ENCODE measurements around the gene ZNF433. TPM values are rescaled to one million over a fixed set of nuclear protein-coding genes. Genes with fewer than 3 reads are reported as not detected.

The ZNF433 gene
- total RNA-seq, 3 donors from 2014 or later (not counting 1 experiment from before 2014, with no cell fraction given) = 3.4 to 9.0 (median 3.9) TPM

- no peaks in the 10 kb centered on the region for H3K36me3 ChIP-seq (ENCODE audit: control insufficient read depth, insufficient read depth, low read length)
- peaks cover 7% of the 10 kb centered on the region for H3K4me1 ChIP-seq (ENCODE audit: control insufficient read depth, insufficient read depth, low read length)
- Mint-ChIP-seq H3K36me3 (no peaks in the 10 kb centered on the region), H3K4me3 (no peak overlapping the region), H3K4me1 (peaks cover 12 to 13% of the 10 kb centered on the region in 2 donors), H3K27me3 (ENCODE audit: low read depth in 2 of 2) (no peaks in the 10 kb centered on the region), H3K9me3 (no peaks in the 10 kb centered on the region), H3K27ac (no peak overlapping the region)
- H3K27me3 ChIP-seq (ENCODE audit: control insufficient read depth, insufficient read depth, low read length) = no peaks in the 10 kb centered on the region
- no peak for TF ChIP-seq CTCF (IDR thresholded peaks at IDR 0.05)
- no peak for DNase-seq
- intact Hi-C loops (cut with micrococcal nuclease) = no loop called here
- no peak overlapping the region for H3K4me3 ChIP-seq (ENCODE audit: low read length)
- no peak overlapping the region for H3K27ac ChIP-seq (ENCODE audit: low read length)
- WGBS (ENCODE audit: insufficient coverage) = no CpG with 5 or more reads among the region's 1 CpG
- no peaks in the 10 kb centered on the region for H3K9me3 ChIP-seq (ENCODE audit: control insufficient read depth, insufficient read depth, low read length)
- no peak for ATAC-seq
These were observed 65.3 kb downstream of the ZNF433 start for GRCh38 chr19:11970174-11970573.

DNA sequence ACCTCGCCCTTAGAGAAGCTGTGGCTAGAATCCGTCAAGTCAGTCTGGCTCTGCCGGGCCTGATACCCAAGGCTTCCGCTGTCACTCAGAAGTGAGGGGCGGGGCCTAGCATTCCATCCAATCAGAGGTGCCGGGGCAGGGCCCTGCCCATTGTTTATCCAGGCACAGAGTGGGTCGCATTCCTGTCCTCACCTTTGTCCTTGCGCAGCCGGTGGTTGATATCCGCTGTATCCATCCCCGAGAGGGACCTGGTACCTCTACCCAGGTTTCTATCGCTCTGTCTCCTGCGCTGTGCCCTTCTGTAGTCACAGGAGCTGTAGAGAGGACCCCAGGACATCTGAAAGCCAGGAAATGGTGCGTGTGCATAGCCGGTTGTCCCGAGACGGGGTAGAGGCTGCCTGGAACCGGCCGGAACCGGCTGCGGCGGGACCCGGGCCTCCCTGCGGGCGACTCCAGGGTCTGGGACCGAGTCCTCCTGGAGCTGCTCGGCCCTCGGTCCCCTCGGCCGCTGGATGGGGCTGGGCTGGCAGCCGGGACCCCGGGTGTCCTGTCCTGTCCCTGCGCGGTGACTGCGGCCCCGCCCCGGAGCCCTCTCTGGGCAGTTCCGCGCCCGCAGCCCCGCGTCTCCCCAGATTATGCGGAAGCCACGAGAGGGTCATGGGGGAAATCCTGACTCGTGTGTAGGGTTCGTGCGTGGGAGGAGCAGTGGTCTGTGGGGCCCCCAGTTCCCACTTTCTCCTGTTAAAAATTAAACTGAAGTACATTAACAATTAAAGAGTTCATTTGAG is 70.4 kb downstream of the ZNF433 start, which contains the start of gene ZNF763:
Gene ZNF763, plus strand, starts transcription at position 183 of the 788 bp plus-strand sequence. Its CDS starts 169 bp downstream, at position 352.
- peak within 1 kb of the TSS; percentile 90 for H3K4me3 Mint-ChIP-seq
- H3K36me3 ChIP-seq (ENCODE audit: control insufficient read depth, insufficient read depth, low read length) = no peaks in the 10 kb centered on the region
- peak within 1 kb of the TSS; percentile 95 for H3K27ac Mint-ChIP-seq
- H3K9me3 ChIP-seq (ENCODE audit: control insufficient read depth, insufficient read depth, low read length) = no peaks in the 10 kb centered on the region
- ATAC-seq (peak; percentile 89 to 94 (median 90)), DNase-seq (peak; percentile 90 to 92)
- peaks cover 18% of the 10 kb centered on the region for H3K4me1 ChIP-seq (ENCODE audit: control insufficient read depth, insufficient read depth, low read length)
- H3K4me3 ChIP-seq (ENCODE audit: low read length) = peak within 1 kb of the TSS; percentile 86
- H3K4me1 Mint-ChIP-seq = peaks cover 22 to 28% of the 10 kb centered on the region in 2 donors
- TF ChIP-seq CTCF (IDR thresholded peaks at IDR 0.05) = no peak
- H3K9me3 Mint-ChIP-seq = no peaks in the 10 kb centered on the region
- no peaks in the 10 kb centered on the region for H3K27me3 ChIP-seq (ENCODE audit: control insufficient read depth, insufficient read depth, low read length)
- under 1% methylated on average over 47 of the region's 47 CpGs for WGBS (ENCODE audit: insufficient coverage)
- H3K36me3 Mint-ChIP-seq = no peaks in the 10 kb centered on the region
- H3K27ac ChIP-seq (ENCODE audit: low read length) = peak within 1 kb of the TSS; percentile 91
- intact Hi-C loops (cut with micrococcal nuclease) = loop anchor here (1.0 to 5.0 kb wide), 4 partner anchors 23 to 176 kb away; partner anchors contain the start of gene ZNF700
- H3K27me3 Mint-ChIP-seq (ENCODE audit: low read depth in 2 of 2) = no peaks in the 10 kb centered on the region

Other genes with a start within 250 kb of the ZNF433 start
- 1 to 10 TPM; 1.9 to 3.8 (median 3.7) TPM for gene ZNF491, start 237.2 kb downstream of the ZNF433 start, total RNA-seq
- gene ZNF440, start 221.4 kb downstream of the ZNF433 start, total RNA-seq = 10 to 100 TPM; 21.8 to 37.4 (median 26.6) TPM
- 10 to 100 TPM in 2 of 3 donors, 1 to 10 TPM in 1; 9.6 to 18.4 (median 15.4) TPM for gene ZNF439, start 187.0 kb downstream of the ZNF433 start, total RNA-seq
- 1 to 10 TPM; 4.1 to 6.5 (median 4.8) TPM for gene ZNF69, start 147.9 kb downstream of the ZNF433 start, total RNA-seq
- 10 to 100 TPM; 25.1 to 30.1 (median 26.4) TPM for gene ZNF700, start 110.6 kb downstream of the ZNF433 start, total RNA-seq
- 1 to 10 TPM; 4.8 to 7.7 (median 5.8) TPM for gene ZNF763, start 70.6 kb downstream of the ZNF433 start, total RNA-seq
- under 1 TPM in 2 of 3 donors, not detected in 1; 0.20 to 0.54 TPM for gene ZNF878, start 17.3 kb upstream of the ZNF433 start, total RNA-seq
- 10 to 100 TPM; 12.1 to 36.2 (median 27.4) TPM for gene ZNF844, start 29.1 kb upstream of the ZNF433 start, total RNA-seq
- 1 to 10 TPM; 4.2 to 9.0 (median 4.6) TPM for gene ZNF20, start 104.7 kb upstream of the ZNF433 start, total RNA-seq
- 1 to 10 TPM; 3.1 to 7.9 (median 4.4) TPM for gene ZNF625, start 121.1 kb upstream of the ZNF433 start, total RNA-seq
- gene ZNF136, start 127.4 kb upstream of the ZNF433 start, total RNA-seq = 10 to 100 TPM; 31.5 to 47.7 (median 39.8) TPM